HG03135 (cell line): ENCODE data around the gene SCAI.
A peak's percentile ranks its signal among the peaks of the same experiment; 100 is the strongest.
"Not testable (repeated sequence)": the region's sequence is repeated elsewhere in the genome, so short reads cannot be mapped to it uniquely, and the experiment has no call there.

ENCODE experiments used
- ATAC-seq: cut with Tn5 transposase; IDR thresholded peaks from one replicate; pipeline ENCODE4 v1.9.1; 2021; ENCODE audit warnings: mild to moderate bottlenecking, moderate library complexity; ENCODE audit not compliant: unreplicated experiment

The SCAI gene

DNA sequence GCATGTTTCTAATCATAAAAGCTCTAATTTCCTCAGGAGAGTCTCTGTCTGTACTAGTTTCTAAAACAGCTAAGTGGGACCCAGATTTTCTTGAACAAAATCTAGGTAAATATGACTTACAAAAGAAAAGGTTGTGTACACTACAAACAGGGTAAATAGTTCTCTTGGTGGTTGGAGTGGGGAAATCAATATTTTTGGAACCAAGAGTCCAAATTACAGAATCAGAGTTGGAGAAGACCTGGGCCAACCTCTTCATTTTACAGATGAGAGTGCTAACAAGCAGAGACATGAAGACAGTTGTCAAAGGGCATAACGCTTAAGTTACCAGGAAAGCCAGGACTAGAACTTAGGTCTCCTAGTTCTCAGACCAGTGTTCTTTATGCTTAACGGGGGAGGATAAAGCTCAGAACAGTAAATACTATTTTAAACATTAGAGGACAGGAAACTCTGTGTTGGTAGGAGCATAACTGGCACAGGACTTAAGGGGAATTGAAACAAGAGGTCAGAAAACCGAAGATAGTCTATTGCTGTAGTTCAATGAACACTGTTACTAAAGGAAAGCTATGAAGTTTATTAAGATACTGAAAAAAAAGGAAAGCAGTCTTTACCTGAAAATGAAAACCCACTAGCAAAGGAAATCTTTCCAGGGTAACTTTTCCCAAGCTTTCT, 193.1 kb downstream of the SCAI start:
- ATAC-seq = no peak

DNA sequence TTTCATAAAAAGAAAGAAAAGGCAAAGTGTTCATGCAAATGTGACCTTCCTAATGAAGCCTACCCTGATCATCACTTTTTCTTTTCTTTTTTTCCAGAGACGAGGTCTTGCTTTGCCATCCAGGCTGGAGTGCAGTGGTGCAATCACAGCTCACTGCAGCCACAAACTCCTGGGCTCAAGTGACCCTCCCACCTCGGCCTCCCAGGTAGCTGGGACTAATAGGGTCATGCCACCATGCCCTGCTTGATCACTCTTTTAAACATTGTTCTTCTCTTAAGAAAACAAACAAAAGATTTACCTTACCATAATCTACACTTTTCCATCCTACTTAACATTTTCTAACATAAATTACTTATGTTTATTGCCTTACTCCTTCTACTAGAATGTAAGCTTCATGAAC, 193.9 kb downstream of the SCAI start:
- ATAC-seq = no peak

DNA sequence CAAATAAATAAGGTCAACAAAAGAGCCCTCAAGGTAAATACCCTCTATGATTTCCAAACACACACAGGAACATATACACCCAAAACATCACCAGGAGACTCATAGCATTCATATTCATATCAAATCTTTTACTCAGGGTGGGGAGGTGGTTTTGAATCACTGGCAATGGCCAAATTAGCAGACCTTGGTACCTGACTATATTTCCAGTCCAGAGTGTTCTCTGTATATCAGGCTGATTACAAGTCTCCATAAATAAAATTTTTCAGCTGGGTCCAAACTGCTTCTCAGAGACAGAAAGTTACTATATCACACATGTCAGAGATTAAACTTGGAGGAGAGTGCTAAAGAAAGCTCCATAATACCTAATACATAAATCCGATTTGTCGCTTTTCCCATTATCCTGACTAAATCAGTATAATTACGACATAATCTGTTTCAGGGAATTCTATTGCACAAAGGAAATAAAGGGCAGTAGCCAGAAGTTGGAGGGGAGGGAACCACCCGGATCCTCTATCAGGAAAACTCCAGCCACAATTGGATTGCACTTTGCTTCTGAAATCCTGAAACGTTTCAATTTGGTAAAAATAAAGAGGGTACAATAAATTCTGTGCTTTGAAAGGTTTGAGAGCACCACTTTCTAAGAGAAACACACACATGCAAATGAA, 195.5 kb downstream of the SCAI start:
- no peak for ATAC-seq

- ATAC-seq = no peak
These were observed 197.2 kb downstream of the SCAI start for GRCh38 chr9:124946167-124946566.

GRCh38 chr9:124941679-124942561, 201.4 kb downstream of the SCAI start:
- peak; percentile 28 for ATAC-seq

- peak; percentile 75 for ATAC-seq
These were observed 202.2 kb downstream of the SCAI start, which contains the start of gene GOLGA1 for GRCh38 chr9:124940894-124941678. TSS of gene GOLGA1 (minus strand) at chr9:124941083. CDS start at chr9:124938711, 2,372 bp downstream.

- peak; percentile 36 for ATAC-seq
These were observed 202.8 kb downstream of the SCAI start for GRCh38 chr9:124940521-124940893.

- no peak for ATAC-seq
These were observed 203.4 kb downstream of the SCAI start for GRCh38 chr9:124939944-124940343.

DNA sequence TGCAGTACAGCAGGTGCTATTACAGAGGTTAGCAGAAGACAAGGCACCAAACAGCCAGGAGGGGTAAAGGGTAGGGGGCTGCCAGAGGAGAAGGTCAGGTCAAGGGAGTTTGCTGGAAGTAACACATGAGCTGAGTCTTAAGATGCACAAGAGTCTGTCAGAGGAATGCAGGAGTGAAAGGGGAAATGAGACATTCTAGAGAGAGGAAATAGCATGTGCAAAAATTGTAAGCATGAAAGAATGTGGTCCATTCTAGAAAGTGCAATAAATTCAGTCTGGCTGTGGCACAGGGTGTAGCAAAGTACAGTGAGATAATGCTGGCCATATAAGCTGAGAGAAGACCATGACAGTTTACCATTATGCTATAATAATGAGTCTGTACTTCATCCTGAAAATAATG, 209.0 kb downstream of the SCAI start:
- ATAC-seq = peak; percentile 59

- no peak for ATAC-seq
These were observed 211.0 kb downstream of the SCAI start for GRCh38 chr9:124932333-124932732.

DNA sequence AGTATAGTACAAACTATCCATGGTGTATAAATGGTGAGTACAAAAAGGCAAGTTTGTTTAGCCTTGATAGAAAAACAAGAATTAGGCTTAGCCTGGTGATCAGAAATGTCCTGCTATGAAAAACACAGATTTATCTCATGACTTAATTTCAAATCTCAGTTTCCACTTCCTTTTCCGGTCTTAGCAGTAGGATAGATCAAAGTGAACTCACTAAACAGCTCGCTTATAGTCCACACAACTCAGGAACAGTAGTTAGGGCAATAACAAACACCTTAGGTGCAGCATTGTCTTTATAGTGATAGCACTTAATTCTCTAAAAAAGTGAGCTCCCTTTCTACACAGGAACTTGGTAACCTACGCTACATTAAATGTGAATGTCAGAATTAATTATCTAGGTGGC, 213.9 kb downstream of the SCAI start:
- ATAC-seq = no peak

GRCh38 chr9:124928116-124928515, 215.2 kb downstream of the SCAI start:
- no peak for ATAC-seq

DNA sequence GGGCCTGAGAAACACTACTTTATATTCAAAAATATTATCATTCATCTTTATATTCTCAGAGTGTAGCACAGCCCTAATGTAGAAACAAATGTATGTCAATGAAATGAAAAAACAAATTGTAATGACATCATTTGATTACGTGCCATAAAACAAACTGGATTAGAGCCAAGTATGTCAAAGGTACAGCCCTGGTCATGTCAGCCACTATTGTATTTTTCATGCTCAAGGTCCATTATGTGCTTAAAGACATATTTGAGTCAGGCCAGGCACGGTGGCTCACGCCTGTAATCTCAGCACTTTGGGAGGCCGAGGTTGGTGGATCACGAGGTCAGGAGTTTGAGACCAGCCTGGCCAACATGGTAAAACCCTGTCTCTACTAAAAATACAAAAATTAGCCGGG, 222.9 kb downstream of the SCAI start:
- ATAC-seq = not testable (repeated sequence)

DNA sequence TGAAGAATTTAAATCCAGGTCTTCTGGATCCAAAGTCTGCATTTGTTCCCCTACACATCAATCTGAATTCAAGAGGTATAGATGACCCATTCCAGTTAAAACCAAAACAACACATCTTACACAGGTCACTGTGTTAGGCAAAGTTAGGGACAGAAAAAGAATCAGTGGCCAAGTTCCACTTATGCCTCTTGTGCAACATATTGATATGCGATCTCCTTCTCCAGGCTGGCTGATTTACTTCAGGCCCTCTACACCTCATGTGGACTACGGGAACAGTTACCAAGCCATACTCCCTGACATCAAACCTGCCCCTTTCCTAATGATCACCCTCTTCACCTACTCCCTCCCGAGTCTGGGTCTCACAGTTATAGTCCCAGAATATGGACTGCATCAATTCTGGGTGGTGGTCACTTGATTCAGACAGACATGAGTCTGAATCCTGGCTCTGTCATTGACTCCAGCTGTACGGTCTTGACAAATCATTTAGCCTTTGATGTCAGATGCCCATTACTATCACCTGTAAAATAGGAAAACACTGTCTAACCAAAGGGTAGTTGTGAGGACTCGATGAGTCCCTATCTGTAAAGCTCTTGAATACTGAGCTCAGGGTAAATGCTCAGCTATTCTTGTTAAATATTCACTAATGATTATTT, 228.4 kb downstream of the SCAI start:
- ATAC-seq = no peak

DNA sequence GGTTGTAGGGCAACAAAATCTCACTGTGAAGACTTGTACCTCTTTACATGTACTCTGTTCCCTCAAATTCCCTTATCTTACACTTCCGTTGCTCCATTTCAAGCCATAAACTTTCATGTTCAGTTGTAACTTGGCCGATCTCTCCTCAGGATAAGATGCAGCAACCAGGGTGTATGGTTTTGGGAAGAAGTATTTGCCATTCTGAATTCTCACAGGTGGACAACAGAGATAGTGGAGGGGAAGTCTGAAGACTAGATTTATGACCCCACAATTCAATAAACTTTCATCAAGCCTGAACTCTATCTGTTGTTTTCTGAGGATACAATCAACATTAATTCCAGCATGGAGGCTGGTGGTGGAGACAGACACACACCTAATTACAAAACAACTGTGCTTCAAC, 229.9 kb downstream of the SCAI start:
- ATAC-seq = no peak

GRCh38 chr9:124911766-124912165, 231.6 kb downstream of the SCAI start:
- no peak for ATAC-seq

DNA sequence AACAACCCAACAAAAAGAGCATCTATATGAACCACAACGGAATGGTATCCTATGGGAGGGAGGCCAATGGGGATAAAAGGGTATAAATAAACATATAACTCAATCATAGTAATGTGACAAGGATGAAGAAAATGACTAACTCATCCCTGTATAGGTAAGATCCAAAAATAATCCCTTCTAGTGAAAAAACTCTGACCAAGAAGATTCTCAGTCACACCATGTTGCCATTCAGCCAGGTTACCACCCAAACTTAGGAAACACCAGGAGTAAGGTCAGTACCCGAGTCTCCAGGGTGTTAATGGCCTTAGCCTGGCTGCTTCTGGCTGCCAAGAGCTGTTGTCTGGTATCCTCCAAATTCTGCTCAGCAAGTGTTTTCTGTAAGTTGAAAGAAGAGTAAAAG, 235.2 kb downstream of the SCAI start:
- ATAC-seq = no peak

- ATAC-seq = no peak
These were observed 236.4 kb downstream of the SCAI start for GRCh38 chr9:124906966-124907365.

GRCh38 chr9:124899845-124900244, 243.5 kb downstream of the SCAI start:
- ATAC-seq = no peak
